Dedifferentiated amniotic fluid mesenchymal stem cell (primary cell): ENCODE data around the gene ATAD3B.
"Not testable (repeated sequence)": the region's sequence is repeated elsewhere in the genome, so short reads cannot be mapped to it uniquely, and the experiment has no call there.

Source experiments
- DNase-seq: peaks from one replicate; pipeline ENCODE4 v3.0.0-alpha.2; 2016; ENCODE audit errors: extremely low spot score

The ATAD3B gene

DNA sequence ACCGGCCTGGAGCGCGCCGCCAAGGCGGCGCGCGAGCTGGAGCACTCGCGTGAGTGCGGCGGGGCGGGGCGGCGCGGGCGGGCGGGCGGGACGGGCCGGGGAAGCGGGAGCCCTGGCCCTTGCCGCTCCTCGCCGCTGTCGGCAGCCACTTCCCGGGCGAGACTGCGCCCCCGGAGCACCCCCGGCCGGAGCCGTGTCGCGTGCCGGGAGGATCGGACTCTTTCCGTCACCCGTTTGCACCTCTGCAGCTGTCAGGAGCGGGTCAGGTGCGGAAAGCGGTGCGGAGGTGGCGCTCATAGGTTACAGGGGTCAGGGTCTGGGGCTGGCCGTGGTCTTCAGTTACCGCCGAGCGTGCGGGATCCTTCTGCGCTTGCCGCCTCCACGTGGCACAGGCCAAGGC, 40.9 kb downstream of the ATAD3B start:
- DNase-seq, result not testable (repeated sequence)

DNA sequence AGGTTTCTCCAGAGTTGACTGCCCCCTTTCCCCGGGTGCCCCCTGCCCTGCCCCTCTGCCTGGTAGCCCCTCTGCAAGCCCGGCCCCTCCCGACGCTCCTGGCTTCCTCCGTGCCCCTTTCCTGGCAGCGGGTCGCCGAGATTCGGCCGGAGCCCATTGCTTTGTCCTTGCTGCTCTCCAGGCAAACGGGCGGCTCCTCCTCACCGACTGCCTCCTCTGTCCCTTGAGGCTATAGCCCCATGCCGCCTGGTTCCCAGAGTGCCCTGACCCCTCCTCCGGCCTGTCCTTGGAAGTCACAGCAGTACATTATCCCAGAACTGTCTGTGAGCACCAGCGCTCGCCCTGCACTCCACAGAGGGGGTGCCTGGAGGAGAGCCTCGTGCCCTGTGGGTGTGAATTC, 42.1 kb downstream of the ATAD3B start:
- not testable (repeated sequence) for DNase-seq

DNA sequence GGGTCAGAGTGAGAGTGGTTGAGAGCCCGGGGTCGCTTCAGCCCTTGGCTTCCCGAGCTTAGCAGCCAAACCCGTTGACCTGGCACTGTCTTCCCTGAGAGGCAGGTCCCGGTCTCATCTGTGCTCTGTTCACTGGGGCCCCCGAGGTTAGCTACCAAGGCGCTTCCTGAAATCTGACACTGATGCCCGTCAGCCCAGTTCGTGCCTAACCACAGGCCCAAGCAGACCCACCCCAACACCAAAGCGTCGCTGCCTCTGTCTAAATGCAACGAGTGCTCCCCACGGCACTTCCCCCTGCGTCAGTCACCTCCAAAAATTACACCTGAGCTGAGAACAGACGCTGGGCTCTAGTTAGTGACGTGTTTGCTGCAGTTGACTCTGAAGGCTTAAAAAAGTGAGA, 42.8 kb downstream of the ATAD3B start:
- not testable (repeated sequence) for DNase-seq

DNA sequence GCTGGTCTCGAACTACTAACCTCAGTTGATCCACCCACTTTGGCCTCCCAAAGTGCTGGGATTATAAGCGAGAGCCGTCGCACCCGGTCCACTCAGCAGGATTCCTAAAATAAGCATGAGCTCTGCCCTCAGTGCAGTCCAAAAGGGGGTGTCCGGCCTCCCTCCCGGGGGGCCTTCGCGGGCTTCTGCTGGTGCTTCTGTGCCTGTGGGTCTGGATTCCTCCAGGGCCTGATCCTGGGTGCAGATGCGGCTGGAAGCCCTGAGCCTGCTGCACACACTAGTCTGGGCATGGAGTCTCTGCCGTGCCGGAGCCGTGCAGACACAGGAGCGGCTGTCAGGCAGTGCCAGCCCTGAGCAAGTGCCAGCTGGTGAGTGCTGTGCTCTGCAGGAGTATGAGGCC, 45.4 kb downstream of the ATAD3B start:
- not testable (repeated sequence) for DNase-seq

DNA sequence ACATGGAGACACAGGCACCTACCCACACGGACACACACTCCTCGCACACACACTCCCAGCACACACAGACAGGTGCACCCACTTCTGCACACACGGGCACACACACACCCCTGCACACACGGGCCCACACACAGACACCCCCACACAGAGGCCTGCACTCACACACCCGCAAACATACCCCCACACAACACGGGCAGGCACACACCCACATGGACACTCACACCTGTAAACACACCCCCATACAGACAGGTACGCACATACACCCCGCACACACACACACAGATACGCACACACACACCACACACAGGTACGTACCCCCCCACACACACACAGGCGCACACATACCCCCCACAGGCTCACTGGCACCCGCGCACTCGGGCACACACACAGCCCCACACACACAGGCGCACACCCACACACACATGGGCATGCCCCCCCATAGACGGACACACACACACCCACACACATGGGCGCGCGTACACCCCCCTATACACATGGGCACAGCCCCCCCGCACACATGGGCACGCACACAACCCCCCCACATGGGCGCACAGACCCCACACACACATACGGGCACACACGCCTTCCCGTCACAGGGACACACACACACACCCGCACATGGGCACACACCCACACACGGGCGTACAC, 46.5 kb downstream of the ATAD3B start:
- no peak for DNase-seq

DNA sequence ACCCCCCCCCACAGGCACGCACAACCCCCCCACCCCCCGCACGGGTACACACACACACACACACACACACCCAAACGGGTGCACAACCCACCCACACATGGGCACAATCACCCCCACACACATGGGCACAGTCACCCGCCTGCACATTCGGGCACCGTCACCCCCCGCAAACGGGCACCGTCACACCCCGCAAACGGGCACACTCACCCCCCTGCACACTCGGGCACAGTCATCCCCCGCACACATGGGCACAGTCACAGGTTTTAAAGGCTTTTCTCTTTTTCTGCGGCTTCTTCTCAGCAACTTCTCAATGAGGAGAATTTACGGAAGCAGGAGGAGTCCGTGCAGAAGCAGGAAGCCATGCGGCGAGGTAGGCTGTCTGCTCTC, 47.0 kb downstream of the ATAD3B start:
- DNase-seq, result not testable (repeated sequence)

DNA sequence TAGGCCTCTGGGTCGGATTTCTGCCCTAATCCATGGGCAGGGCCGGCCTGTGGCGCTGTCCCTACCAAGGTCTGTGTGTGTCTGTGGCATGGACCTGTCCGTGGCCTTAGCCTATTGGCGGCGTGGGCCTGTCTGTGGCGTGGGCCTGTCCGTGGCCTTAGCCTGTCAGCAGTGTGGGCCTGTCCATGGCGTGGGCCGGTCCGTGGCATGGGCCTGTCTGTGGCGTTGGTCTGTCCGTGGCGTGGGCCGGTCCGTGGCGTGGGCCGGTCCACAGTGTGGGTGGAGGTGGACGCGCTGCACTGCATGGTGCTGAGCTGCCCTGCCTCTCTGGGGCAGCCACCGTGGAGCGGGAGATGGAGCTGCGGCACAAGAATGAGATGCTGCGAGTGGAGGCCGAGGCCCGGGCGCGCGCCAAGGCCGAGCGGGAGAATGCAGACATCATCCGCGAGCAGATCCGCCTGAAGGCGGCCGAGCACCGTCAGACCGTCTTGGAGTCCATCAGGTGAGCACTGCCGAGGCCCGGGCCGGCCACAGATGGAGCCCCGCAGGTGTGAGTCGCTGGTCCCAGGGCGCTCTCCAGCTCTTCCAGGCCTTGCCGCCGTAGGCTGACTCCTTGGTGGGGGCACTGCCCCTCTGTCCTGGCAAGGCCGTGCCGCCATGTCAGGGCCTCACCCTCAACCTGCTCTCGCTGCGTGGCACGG, 48.4 kb downstream of the ATAD3B start:
- not testable (repeated sequence) for DNase-seq

DNA sequence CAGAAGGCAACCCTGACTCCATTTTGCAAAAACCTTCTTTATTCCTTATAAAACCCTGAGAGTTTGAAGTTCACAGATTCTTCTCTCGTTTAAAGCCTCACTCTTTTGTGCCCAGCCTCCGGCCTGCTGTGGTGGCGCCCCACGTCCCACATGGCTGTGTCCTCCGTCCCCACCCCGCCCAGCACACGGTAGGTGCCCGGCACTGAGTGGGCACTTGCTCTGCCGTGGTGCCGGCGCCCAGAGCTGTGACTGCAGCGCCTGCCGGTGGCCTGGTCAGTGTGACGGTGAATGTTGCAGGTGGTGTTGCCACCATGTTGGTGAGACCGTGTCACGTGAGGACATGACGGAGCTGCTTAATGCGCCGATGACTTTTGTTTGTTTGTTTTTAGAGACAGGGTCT, 49.8 kb downstream of the ATAD3B start:
- DNase-seq, result no peak

DNA sequence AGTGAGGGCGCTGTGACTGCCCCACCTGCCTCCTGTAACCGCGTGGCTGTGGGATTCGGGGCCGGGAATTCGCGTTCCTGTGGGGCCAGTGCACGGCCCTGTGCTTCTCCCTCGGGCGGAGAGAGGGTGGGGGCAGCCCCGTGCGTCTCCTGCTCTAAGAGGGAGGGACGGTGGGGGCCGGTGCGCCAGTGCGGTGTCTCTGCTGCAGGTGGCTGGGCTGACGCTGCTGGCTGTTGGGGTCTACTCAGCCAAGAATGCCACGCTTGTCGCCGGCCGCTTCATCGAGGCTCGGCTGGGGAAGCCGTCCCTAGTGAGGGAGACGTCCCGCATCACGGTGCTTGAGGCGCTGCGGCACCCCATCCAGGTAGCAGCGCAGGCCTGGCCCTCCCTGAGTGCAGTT, 51.0 kb downstream of the ATAD3B start:
- not testable (repeated sequence) for DNase-seq

DNA sequence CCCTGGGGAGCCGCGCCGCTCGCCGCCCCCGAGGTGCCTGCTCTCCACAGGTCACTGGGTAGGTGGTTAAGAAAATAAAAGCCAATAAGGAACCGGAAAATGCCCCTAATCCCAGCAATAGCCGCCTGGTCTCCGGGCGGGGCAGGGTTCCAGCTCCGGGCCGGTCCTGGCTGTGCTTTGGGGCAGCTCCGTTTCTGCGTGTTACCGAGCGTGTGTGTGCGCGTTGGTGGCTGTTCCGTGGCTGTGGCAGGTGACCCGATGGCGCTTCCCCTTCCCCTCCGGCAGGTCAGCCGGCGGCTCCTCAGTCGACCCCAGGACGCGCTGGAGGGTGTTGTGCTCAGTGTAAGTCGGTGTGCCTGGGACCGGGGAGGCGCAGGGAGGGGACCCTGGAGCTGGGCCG, 51.7 kb downstream of the ATAD3B start:
- not testable (repeated sequence) for DNase-seq

DNA sequence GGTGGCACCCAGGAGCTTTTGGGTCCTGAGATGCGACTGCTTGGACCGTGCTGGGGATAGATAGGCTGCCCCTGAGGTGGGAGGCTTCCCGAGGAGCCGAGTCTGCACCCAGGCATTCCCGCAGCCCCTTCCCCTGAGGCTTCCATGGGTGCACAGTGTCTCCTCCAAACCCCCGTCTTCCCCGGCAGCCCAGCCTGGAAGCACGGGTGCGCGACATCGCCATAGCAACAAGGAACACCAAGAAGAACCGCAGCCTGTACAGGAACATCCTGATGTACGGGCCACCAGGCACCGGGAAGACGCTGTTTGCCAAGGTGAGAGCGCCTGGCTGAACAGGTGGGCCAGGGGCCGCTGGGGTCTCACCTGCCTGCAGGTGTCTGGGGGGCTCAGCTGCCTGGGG, 52.1 kb downstream of the ATAD3B start:
- not testable (repeated sequence) for DNase-seq

DNA sequence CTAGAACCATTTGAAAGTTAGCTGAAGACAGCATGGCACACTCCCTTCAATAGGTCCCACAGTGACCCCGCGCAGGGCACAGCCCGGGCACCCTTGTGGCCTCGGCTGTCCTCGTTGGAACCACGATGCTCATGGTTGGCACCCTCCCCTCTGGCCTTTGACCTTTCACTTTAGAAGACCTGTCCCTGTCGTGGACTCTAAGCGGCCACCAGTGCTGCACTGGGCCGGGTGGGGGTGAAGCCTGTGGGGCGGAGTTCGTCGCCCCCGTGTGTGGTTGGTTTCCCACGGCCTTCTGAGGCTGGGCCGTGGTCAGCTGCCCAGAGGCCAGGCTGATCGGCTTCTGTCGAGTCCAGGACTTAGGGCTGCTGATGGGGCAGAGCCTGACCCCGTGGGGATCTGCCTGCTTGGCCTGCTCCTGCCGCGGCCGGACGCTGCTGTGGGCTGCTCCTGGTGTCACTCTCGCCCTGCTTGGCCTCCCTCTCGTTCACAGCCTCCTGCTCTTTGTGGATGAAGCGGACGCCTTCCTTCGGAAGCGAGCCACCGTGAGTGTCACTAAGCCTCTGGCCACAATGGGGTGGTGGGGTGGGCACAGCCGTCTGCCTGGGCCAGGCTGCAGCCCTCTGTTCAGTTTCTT, 53.3 kb downstream of the ATAD3B start:
- DNase-seq, result not testable (repeated sequence)

DNA sequence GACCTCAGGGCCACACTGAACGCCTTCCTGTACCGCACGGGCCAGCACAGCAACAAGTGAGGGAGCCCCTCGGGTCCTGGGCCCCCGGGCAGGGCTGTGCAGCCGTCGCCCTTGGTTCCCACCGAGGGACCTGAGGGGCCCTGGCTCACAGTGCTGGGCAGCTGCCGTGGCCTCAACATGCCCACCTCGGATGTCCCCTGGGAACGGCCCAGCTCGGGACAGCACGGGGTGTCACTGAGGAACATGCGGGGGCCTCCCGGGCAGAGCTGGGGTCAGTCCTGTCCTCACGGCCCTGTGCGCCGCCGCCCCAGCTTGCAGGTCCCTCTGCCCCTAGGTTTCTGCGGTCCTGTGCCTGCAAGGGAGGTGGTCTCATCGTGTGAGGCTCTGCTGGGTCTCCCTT, 54.9 kb downstream of the ATAD3B start:
- not testable (repeated sequence) for DNase-seq

DNA sequence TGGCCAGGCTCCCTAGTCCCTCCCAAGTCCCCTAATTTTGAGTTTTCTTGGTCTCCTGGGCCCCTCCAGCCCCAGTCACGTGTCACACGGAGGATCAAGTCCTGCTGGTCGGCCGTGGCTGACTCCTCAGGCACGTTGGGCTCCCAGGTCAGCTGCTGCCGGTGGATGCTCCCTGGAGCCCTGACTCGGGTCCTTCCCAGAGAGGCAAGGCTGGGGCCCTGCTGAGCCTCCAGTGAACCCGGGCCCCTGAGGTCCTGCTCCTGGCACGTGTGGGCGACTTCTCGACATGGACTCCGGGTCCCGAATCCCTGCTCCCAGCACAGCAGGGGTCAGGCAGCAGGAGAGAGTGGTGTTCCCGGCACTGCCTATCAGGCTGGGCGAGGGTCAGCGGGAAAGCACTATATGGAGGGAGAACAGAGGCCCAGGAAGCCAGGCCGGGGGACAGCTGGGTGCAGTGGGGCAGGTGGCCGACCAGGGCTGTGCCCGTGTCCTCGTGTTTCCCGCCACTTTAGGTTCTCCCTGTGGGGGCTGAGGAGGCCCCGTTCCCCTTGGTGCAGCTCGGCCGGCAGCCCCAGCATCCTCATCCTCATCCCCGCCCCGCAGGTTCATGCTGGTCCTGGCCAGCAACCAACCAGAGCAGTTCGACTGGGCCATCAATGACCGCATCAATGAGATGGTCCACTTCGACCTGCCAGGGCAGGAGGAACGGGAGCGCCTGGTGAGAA, 55.7 kb downstream of the ATAD3B start:
- no peak for DNase-seq

DNA sequence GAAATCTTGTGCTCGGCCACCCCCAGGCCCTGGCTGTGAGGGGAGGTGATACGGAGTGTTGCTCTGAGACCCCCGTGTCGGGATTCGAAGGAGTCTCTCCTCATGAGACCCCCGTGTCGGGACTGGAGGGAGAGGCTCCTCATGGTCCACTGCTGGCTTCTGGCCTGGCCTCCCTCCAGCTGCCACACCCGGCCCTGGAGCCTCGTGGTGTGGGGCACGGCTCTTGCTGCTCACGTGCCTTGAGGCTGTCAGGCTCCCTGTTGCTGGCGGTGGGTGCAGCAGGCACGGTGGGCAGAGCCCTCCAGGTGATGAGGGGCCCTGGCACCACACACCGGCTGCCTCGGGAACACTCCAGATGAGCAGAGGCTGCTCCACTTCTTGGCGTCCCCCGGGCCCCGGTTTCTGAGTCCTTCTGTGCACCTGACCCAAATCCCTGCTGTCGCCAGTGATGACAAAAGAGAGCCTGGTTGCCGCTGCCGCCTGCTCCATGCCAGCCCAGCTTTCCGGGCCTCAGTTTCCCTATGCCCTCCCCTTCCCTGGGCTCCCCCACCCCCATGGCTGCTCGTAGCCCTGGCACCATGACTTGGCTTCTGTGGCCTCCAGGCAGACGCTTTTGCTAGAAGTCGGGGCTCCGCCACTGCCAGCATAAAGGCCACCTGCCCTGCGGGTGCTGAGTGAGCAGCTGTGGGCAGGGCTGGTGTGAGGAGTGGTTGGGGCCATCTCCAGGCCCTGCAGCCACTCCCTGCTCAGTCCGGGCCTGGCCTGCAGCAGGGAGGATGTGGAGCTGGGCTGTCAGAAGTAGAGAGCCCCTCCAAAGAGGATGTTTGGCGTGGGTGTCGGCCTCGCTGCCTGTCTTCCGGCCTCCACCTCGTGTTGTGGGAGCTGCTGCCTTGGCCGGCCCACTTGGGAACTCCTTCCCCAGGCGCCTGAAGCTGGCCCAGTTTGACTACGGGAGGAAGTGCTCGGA, 57.0 kb downstream of the ATAD3B start:
- DNase-seq, result no peak

DNA sequence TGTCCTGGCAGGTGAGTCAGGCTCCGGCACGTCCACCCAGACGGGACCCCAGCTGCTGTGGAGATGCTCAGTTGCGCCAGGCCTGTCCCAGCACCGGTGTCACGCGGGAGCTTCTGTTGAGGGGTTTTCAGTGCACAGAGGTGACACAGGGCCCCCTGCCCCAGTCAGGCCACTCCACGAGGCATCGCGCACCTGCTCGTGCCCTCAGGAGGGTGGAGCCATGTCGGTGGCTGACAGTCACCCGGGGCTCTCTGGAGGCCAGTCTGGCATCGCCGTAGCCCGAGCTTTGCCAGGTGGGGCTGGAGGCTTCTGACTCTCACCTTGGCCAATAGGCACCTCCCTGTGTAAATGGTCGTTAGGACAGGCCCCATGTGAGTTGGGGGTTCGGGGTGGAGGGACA, 57.8 kb downstream of the ATAD3B start:
- no peak for DNase-seq

DNA sequence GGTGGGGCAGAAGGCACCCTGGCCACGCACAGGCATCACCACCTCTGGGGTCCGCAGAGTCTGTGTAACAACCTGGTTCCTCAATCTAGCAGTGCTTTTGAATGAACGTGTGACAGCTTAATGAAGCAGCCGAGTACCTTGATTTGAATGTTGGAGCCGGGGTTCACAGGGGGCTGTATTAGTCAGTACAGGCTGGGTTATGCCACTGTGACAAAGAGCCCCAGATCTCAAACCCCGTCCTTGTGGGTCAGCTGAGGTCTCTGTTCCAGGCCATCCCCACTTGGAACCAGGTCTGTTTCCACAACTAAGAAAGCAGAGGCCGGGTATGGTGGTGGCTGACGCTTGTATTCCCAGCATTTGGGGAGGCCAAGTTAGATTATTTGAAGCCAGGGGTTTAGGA, 58.4 kb downstream of the ATAD3B start:
- DNase-seq, result no peak

DNA sequence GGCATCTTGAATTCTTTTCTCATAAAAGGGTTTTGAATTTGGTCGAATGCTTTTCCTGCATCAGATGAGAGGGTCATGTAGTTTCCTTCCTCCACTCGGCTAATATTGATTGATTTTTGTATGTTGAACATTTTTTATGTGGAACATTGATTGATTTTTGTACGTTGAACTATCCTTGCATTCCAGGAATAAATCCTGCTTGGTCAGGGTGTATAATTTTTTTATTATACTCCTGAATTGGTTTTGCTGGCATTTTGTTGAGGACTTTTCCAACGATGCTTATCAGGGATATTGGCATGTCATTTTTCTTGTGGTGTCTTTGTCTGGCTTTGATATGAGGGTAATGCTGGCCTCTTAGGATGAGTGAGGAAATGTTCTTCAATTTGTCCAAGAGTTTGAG, 60.4 kb downstream of the ATAD3B start:
- no peak for DNase-seq

DNA sequence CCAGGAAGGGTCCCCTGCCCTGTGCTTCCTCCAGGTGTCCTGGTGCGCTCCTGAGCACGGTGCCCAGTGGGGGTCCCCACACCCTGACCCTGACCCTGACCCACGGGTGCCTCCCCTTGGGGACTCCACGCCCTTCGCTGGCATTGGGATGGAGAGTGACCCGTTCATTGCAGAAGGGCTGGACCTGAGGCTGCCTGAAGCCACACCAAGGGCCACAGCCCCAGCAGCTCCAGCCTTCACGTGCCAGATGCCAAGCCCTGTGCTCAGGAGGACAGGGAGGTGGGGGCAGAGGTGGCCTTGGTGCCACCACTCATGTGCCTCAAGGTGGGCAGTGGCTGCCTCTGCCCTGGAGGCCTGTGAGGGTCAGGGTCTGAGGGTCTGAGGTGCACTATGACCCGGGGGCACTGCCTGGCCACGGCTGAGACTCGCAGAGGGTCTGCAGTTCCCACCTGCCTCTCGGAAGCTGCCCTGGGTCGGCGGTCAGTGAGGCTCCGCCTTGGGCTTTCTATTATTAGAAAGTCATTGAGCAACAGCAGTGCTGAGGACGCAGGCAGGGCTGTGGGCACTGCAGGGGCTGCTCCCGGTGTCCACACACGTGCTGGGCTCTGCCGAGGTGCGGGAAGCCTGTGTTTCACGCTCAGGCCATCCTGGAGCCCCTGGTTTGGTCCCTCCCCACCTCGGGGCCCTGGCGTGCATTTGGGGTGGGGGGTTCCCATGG, 61.8 kb downstream of the ATAD3B start:
- DNase-seq, result not testable (repeated sequence)

DNA sequence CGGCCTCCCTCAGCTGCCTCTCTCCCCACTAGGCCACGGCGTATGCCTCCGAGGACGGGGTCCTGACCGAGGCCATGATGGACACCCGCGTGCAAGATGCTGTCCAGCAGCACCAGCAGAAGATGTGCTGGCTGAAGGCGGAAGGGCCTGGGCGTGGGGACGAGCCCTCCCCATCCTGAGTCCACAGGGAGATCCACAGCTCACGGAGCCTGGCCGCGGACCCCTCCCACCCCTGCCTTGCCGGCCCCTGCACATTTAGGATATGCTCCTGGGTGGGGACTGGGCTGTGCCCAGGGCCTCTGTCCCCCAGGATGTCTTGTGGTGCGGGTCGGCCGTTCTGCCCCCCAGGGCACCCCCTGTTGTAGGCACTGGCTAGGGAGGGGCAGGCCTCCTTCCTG, 62.3 kb downstream of the ATAD3B start:
- not testable (repeated sequence) for DNase-seq
